Fibroblast of lung (primary cell): ENCODE measurements around the gene GTF3C2. TPM values are rescaled to one million over a fixed set of nuclear protein-coding genes. Genes with fewer than 3 reads are reported as not detected.
"Not testable (repeated sequence)": the region's sequence is repeated elsewhere in the genome, so short reads cannot be mapped to it uniquely, and the experiment has no call there.

Source experiments
- DNase-seq, 2 donors: peaks; one replicate each; pipeline versions ENCODE4 v3.0.0 to v3.0.0-alpha.2; 2010; ENCODE audit warnings: low read depth in 2 of 2
- H2AFZ ChIP-seq: 2 replicates; pipeline ENCODE4 v1.5.1; 2012; ENCODE audit warnings: low read length, control low read depth, inconsistent platforms
- H3K27ac ChIP-seq: 2 replicates; pipeline ENCODE4 v1.5.1; 2011; ENCODE audit warnings: low read length, control low read depth; ENCODE audit not compliant: insufficient read depth
- H3K27me3 ChIP-seq: 2 replicates; pipeline ENCODE4 v1.5.1; 2011; ENCODE audit warnings: mild to moderate bottlenecking, low read length; ENCODE audit not compliant: control insufficient read depth, insufficient read depth
- H3K36me3 ChIP-seq: 2 replicates; pipeline ENCODE4 v1.5.1; 2011; ENCODE audit warnings: low read length; ENCODE audit not compliant: control insufficient read depth, insufficient read depth
- H3K4me1 ChIP-seq: 2 replicates; pipeline ENCODE4 v1.5.1; 2011; ENCODE audit warnings: low read length; ENCODE audit not compliant: control insufficient read depth, insufficient read depth; ENCODE audit errors: extremely low read depth
- H3K4me2 ChIP-seq: 2 replicates; pipeline ENCODE4 v1.5.1; 2011; ENCODE audit warnings: low read length, control low read depth; ENCODE audit not compliant: insufficient read depth; ENCODE audit errors: extremely low read depth
- H3K4me3 ChIP-seq, 4 experiments: fragments of 200-600 bp in 1 of 4; sonication (generic) in 1 of 4; replicated peaks in 1 of 4; 2 replicates each; pipeline ENCODE4 v1.5.1; 2011 to 2016; ENCODE audit warnings: low read length in 4 of 4, low read depth in 3 of 4, mild to moderate bottlenecking in 3 of 4, control low read depth in 2 of 4, inconsistent platforms in 1 of 4, mixed read lengths in 1 of 4; ENCODE audit not compliant: insufficient read depth in 1 of 4; ENCODE audit errors: control extremely low read depth in 1 of 4
- H3K79me2 ChIP-seq: 2 replicates; pipeline ENCODE4 v1.5.1; 2012; ENCODE audit warnings: mild to moderate bottlenecking, low read length, inconsistent platforms; ENCODE audit not compliant: control insufficient read depth, insufficient read depth
- H3K9ac ChIP-seq: 2 replicates; pipeline ENCODE4 v1.5.1; 2011; ENCODE audit warnings: mild to moderate bottlenecking, low read length, control low read depth; ENCODE audit not compliant: insufficient read depth
- H3K9me3 ChIP-seq: 2 replicates; pipeline ENCODE4 v1.5.1; 2012; ENCODE audit warnings: low read depth, low read length; ENCODE audit not compliant: control insufficient read depth, insufficient read depth
- H4K20me1 ChIP-seq: 2 replicates; pipeline ENCODE4 v1.5.1; 2011; ENCODE audit warnings: low read length; ENCODE audit not compliant: control insufficient read depth, insufficient read depth; ENCODE audit errors: extremely low read depth
- CTCF ChIP-seq, 2 donors: IDR thresholded peaks in 1 of 2; conservative IDR thresholded peaks in 1 of 2; 1 replicate in 1 of 2; 2 replicates in 1 of 2; pipeline ENCODE4 v1.5.1; 2011 to 2012; ENCODE audit warnings: low read length in 2 of 2, control low read depth in 1 of 2, inconsistent platforms in 1 of 2, low read depth in 1 of 2, mild to moderate bottlenecking in 1 of 2
- EZH2 ChIP-seq: IDR thresholded peaks from 2 replicates; pipeline ENCODE4 v1.5.1; 2012; ENCODE audit warnings: low read length, control low read depth, mild to moderate bottlenecking; ENCODE audit errors: missing control alignments
- polyA plus RNA-seq, 2 donors: library from polyadenylated mRNA; depleted of rRNA in 1 of 2; stranded (reverse) in 1 of 2; unstranded in 1 of 2; fragments of >200 nt; gene quantifications; 2 replicates each; pipeline ENCODE4 v1.2.1, GENCODE V29; 2011 to 2012; ENCODE audit warnings: missing spikeins in 1 of 2
- total RNA-seq: library from RNA; depleted of rRNA; stranded (reverse); fragments of >200 nt; gene quantifications from 2 replicates; pipeline ENCODE4 v1.2.1, GENCODE V29; 2014

The GTF3C2 gene
- total and polyA plus RNA-seq, 2 donors (not counting 1 experiment from before 2014, with no cell fraction given), result 19.2 to 30.2 TPM

GRCh38 chr2:27322766-27323595 is 33.6 kb downstream of the GTF3C2 start, which contains the start of gene MPV17:
TSS of gene MPV17 (minus strand) at chr2:27323097. CDS start at chr2:27322517, 580 bp downstream.
- H3K9ac ChIP-seq, result peak within 1 kb of the TSS; percentile 82
- H3K4me1 ChIP-seq, result peaks cover 15% of the 10 kb centered on the region
- peak; percentile 90 to 93 for DNase-seq
- H3K79me2 ChIP-seq, result peaks cover 8% of the 10 kb centered on the region
- peak within 1 kb of the TSS; percentile 93 for H3K27ac ChIP-seq
- peaks cover 7% of the 10 kb centered on the region for H3K36me3 ChIP-seq
- peak within 1 kb of the TSS; percentile 99 for H3K4me2 ChIP-seq
- TF ChIP-seq CTCF (conservative IDR thresholded peaks at IDR 0.05 in 1 of 2, IDR thresholded peaks at IDR 0.05 in 1 of 2; ENCODE audit: low read depth in 1 of 2, low read length in 2 of 2) (no peak), EZH2 (no peak)
- peak within 1 kb of the TSS; percentile 30 for H2AFZ ChIP-seq
- H3K4me3 ChIP-seq, result peak within 1 kb of the TSS; percentile 48 to 99 (median 84)
- no peaks in the 10 kb centered on the region for H3K9me3 ChIP-seq
- H4K20me1 ChIP-seq, result no peaks in the 10 kb centered on the region
- no peaks in the 10 kb centered on the region for H3K27me3 ChIP-seq

GRCh38 chr2:27322301-27322765 is 34.2 kb downstream of the GTF3C2 start:
- Histone ChIP-seq H3K4me3 (peak overlapping the region; percentile 48 to 99 (median 84)), H3K36me3 (peaks cover 5% of the 10 kb centered on the region), H3K27me3 (no peaks in the 10 kb centered on the region), H3K27ac (peak overlapping the region; percentile 93), H3K79me2 (peaks cover 8% of the 10 kb centered on the region), H3K4me1 (peaks cover 15% of the 10 kb centered on the region), H3K9me3 (no peaks in the 10 kb centered on the region), H3K9ac (peak overlapping the region; percentile 82), H4K20me1 (no peaks in the 10 kb centered on the region), H3K4me2 (peak overlapping the region; percentile 99), H2AFZ (peak overlapping the region; percentile 30)
- TF ChIP-seq CTCF (conservative IDR thresholded peaks at IDR 0.05 in 1 of 2, IDR thresholded peaks at IDR 0.05 in 1 of 2; ENCODE audit: low read depth in 1 of 2, low read length in 2 of 2) (no peak), EZH2 (no peak)
- peak in 1 of 2 donors; percentile 17 for DNase-seq

GRCh38 chr2:27320958-27321543 is 35.5 kb downstream of the GTF3C2 start:
- Histone ChIP-seq H3K36me3 (no peaks in the 10 kb centered on the region), H4K20me1 (no peaks in the 10 kb centered on the region), H3K79me2 (peaks cover 8% of the 10 kb centered on the region), H2AFZ (no peak overlapping the region), H3K27ac (peak overlapping the region; percentile 93), H3K4me3 (peak overlapping the region in 2 of 4 experiments; percentile 25 to 82), H3K9me3 (no peaks in the 10 kb centered on the region), H3K27me3 (no peaks in the 10 kb centered on the region), H3K4me1 (peaks cover 15% of the 10 kb centered on the region), H3K4me2 (peak overlapping the region; percentile 39), H3K9ac (no peak overlapping the region)
- peak; percentile 98 for DNase-seq
- TF ChIP-seq EZH2 (no peak), CTCF (conservative IDR thresholded peaks at IDR 0.05 in 1 of 2, IDR thresholded peaks at IDR 0.05 in 1 of 2; ENCODE audit: low read depth in 1 of 2, low read length in 2 of 2) (peak; percentile 53 to 61)

GRCh38 chr2:27319839-27320238 is 36.7 kb downstream of the GTF3C2 start:
- H3K79me2 ChIP-seq, H2AFZ ChIP-seq, H3K27ac ChIP-seq, H3K27me3 ChIP-seq, H3K9me3 ChIP-seq, H3K36me3 ChIP-seq, H3K4me3 ChIP-seq, H3K9ac ChIP-seq, H3K4me2 ChIP-seq, H4K20me1 ChIP-seq, DNase-seq: not testable (repeated sequence)
- H3K4me1 ChIP-seq, result peaks cover 15% of the 10 kb centered on the region
